IPS-18c (cell line): Measurements from ENCODE around the gene PRPH.
"Not testable (repeated sequence)": the region's sequence is repeated elsewhere in the genome, so short reads cannot be mapped to it uniquely, and the experiment has no call there.

Experiments used
- H3K4me3 ChIP-seq: 2 replicates; pipeline ENCODE4 v1.7.0; 2013; ENCODE audit warnings: low read depth, mild to moderate bottlenecking, low read length, moderate library complexity; ENCODE audit not compliant: insufficient read depth
- H3K9me3 ChIP-seq: one replicate; pipeline ENCODE4 v1.6.1; 2013; ENCODE audit warnings: mild to moderate bottlenecking, low read length, moderate library complexity; ENCODE audit not compliant: control insufficient read depth, insufficient read depth

The PRPH gene

DNA sequence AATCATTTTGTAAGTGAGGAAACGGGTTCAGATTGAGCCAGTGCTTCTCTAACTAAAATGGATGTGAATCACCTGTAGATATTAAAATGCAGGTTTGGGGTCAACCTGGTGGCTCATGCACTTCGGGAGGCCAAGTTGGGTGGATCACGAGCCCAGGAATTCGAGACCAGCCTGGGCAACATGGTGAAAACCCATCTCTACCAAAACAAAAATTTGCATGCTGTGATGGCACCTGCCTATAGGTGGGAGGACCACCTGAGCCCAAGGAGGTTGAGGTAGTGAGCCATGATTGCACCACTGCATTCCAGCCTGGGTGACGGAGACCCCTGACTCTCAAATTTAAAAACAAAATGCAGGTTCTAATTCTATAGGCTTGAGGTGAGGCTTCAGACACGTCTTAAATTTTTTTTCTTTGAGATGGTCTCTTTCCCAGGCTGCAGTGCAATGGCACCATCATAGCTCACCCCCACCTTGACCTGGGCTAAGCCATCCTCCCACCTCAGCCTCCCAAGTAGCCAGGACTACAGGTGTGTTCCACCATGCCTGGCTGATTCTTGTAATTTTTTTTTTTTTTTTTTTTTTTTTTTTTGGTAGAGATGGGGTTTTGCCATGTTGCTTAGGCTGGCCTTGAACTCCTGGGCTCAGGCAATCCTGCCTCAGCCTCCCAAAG lies 21.1 kb upstream of the PRPH start:
- Histone ChIP-seq H3K9me3 (no peaks in the 10 kb centered on the region), H3K4me3 (no peak overlapping the region)

DNA sequence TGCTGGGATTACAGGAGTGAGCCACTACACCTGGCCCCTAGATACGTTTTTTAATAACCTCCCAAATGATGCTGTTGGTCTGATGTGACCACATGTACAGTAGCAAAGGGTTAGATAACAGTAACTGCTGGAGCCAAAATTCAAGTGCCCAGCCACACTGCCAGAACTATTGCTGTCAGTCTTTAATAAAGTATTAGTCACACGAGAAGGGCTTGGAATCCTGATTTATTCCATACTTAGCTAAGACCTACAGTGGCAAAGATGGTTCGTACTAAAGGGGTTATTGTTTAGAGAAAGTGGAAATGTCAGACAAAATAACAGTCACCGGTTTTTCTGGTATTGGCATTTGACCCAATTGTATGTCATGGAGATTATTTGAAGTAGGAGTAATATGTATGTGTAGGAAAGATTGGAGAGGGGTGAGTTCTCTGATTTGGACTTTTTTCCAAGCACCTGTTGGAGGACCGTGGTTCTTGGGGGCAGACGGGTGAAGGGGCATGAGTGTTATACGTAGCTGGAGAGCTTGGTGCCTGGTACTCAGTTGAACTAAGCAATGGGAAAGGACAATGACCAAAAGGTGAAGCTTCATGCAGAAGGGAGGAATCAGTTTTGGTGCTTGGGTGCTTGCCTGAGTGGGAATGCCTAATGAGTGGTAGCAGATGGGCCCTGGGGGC lies 20.4 kb upstream of the PRPH start:
- Histone ChIP-seq H3K9me3 (no peaks in the 10 kb centered on the region), H3K4me3 (no peak overlapping the region)

GRCh38 chr12:49276304-49277290 lies 18.4 kb upstream of the PRPH start:
- H3K4me3 ChIP-seq, result no peak overlapping the region
- H3K9me3 ChIP-seq, result no peaks in the 10 kb centered on the region

DNA sequence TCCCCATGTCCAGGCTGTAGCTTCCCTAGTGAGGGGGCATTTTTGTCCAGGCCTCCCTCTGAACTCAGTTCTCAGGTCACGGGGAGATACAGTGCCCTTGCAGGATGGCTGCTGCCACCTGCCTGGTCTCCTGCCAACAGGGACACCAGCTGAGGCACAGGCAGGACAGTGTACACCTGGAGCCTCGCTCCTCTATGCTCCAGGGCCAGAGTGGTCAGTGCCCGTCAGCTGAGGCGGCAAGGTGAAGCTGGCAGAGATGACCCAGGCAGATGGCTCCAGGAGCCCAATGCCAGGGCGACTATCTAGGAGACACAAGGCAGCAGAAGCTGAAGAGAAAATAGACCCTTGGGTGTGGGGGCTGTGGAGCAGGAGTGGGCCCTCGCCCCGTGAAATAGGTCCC lies 17.5 kb upstream of the PRPH start:
- Histone ChIP-seq H3K9me3 (no peaks in the 10 kb centered on the region), H3K4me3 (no peak overlapping the region)

GRCh38 chr12:49279706-49280159 lies 15.2 kb upstream of the PRPH start:
- no peak overlapping the region for H3K4me3 ChIP-seq
- no peaks in the 10 kb centered on the region for H3K9me3 ChIP-seq

GRCh38 chr12:49280545-49280944 lies 14.4 kb upstream of the PRPH start:
- H3K9me3 ChIP-seq, H3K4me3 ChIP-seq: not testable (repeated sequence)

DNA sequence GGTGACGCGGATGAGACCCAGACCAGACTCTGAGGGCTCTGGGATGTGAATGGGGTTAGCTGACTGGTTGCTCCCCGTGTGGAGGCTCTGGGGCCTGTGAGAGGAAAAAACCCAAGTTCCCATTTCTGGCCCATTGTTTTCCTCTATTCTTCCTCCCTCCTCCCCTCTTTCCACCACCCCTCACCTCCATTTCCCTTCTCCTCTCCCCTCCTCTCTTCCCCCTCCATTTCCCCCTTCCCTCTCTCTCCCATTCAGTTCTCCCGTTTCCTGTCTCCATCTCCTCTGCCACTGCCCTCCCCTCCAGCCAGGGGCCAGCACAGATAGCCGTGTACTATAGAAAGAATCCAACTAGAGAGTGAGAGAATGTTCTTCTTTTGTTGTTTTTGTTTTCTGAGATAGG lies 12.6 kb upstream of the PRPH start:
- H3K4me3 ChIP-seq, result no peak overlapping the region
- H3K9me3 ChIP-seq, result no peaks in the 10 kb centered on the region

DNA sequence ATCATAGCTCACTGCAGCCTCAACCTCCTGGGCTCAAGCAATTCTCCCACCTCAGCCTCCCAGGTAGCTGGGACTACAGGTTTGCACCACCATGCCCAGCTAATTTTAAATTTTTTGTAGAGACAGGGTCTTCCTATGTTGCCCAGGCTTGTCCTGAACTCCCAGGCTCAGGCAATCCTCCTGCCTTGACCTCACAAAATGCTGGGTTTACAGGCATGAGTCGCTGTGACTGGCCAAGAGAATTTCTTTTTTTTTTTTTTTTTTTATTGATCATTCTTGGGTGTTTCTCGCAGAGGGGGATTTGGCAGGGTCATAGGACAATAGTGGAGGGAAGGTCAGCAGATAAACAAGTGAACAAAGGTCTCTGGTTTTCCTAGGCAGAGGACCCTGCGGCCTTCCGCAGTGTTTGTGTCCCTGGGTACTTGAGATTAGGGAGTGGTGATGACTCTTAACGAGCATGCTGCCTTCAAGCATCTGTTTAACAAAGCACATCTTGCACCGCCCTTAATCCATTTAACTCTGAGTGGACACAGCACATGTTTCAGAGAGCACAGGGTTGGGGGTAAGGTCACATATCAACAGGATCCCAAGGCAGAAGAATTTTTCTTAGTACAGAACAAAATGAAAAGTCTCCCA lies 12.1 kb upstream of the PRPH start:
- H3K9me3 ChIP-seq, H3K4me3 ChIP-seq: not testable (repeated sequence)

- H3K9me3 ChIP-seq, result no peaks in the 10 kb centered on the region
- H3K4me3 ChIP-seq, result no peak overlapping the region
Measured at GRCh38 chr12:49283541-49284429, 11.2 kb upstream of the PRPH start.

- H3K9me3 ChIP-seq, result no peaks in the 10 kb centered on the region
- no peak overlapping the region for H3K4me3 ChIP-seq
Measured at GRCh38 chr12:49284672-49285071, 10.3 kb upstream of the PRPH start.

DNA sequence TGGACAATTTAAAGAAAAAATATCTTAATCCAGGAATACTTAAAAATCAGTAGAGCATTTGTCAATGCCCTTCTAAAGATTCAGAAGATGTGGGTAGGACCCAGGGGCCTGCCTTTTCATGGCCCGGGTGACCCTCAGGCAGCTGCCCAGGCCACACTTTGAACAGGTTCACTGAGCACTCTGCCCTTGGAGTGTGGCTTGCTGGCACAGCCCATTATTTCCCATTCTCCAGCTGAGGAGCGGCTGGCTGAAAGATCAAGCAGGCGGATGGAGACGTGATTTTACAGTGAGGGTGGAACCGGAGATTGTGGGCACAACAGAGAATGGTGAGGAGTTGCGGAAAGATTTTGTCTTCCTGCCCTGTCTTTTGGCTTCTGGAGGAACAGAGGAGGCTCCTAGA lies 7.1 kb upstream of the PRPH start:
- no peak overlapping the region for H3K4me3 ChIP-seq
- H3K9me3 ChIP-seq, result no peaks in the 10 kb centered on the region

GRCh38 chr12:49288412-49288853 lies 6.5 kb upstream of the PRPH start:
- no peaks in the 10 kb centered on the region for H3K9me3 ChIP-seq

GRCh38 chr12:49288922-49289555 lies 5.9 kb upstream of the PRPH start:
- Histone ChIP-seq H3K4me3 (no peak overlapping the region), H3K9me3 (no peaks in the 10 kb centered on the region)

More at GRCh38 chr12:49288412-49288853, 6.5 kb upstream of the PRPH start:
- H3K4me3 ChIP-seq, result no peak overlapping the region

DNA sequence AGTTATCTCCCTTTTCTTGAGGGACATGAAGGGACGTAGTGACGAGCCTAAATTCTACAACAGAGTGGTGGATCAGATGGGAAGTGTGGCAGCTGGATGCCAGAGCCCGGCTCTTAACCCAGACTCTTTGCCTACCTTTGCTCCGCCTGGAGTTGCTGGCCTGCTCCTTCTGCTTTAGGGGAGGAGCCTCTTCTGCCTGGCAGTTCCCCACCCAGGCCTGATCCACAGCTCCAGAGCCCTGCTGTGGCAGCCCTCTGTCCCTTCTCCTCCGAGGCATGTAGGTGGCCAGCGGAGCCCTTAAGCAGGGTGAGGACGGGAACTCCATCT lies 2.3 kb upstream of the PRPH start:
- Histone ChIP-seq H3K4me3 (no peak overlapping the region), H3K9me3 (peaks cover 2% of the 10 kb centered on the region)

DNA sequence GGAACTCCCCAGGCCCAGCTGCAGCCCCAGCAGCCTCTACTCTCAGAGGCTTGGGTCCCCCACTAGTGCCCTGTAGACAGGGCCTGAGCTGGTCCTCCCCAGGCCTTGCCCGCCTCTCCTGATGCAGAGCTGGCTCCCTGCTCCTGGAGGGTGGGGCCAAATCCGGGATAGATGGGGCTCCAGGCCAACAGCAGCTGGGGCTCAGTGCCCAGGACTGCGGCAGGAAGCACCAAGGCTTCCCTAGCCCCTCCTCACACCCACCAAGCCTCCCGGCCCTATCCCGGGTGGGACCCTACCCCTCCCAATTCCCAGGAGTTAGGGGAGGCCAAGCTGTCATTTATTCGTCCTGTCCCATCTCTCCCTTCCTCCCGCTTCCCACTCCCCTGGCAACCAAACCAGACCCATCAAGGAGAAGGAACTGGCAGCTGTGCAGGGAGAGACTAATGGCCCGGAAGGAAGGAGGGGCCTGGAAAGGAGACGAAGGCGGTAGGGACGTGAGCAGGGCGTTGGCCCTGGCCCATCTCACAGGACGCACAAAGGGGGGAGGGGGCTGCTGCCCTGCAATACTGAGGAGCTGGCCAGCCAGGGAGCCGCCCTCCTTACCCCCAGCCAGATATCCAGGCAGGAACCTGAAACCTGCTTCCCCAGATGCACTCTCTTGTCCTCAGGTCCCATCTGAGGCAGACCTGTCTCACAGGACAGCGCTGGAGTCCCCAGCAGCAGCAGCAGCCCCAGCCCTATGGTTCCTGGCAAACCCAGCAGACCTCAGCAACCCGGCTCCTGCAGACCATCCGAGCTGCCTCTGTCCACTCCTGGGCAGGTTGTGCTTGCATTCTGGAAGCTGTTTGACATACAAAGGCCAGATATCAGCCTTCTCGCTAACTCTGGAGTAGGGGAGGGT lies 1.6 kb upstream of the PRPH start:
- Histone ChIP-seq H3K4me3 (peak overlapping the region; percentile 31; the same call in 1 of the 2 replicates), H3K9me3 (peaks cover 2% of the 10 kb centered on the region)
